Activated CD4-positive, alpha-beta T cell treated with anti-CD3 and anti-CD28 coated beads, Interleukin-2, amount 10 ng/mL, durations not matched to agents 24 days and 14 days (primary cell): ENCODE data around the gene BCAS1. TPM values are rescaled to one million over a fixed set of nuclear protein-coding genes. Genes with fewer than 3 reads are reported as not detected.
"Not testable (repeated sequence)": the region's sequence is repeated elsewhere in the genome, so short reads cannot be mapped to it uniquely, and the experiment has no call there.

Experiments used
- DNase-seq: peaks from one replicate; pipeline ENCODE4 v3.0.0; 2022
- H3K27ac Mint-ChIP-seq: one replicate; pipeline ENCODE4 v1.8.0; 2022; ENCODE audit warnings: mild to moderate bottlenecking, mixed read lengths
- H3K27me3 Mint-ChIP-seq: one replicate; pipeline ENCODE4 v1.8.0; 2022; ENCODE audit warnings: mixed read lengths
- H3K36me3 Mint-ChIP-seq: one replicate; pipeline ENCODE4 v1.8.0; 2022; ENCODE audit warnings: low read depth, mild to moderate bottlenecking, mixed read lengths
- H3K4me1 Mint-ChIP-seq: one replicate; pipeline ENCODE4 v1.8.0; 2021; ENCODE audit warnings: mixed read lengths
- H3K4me3 Mint-ChIP-seq: one replicate; pipeline ENCODE4 v1.8.0; 2022; ENCODE audit warnings: mild to moderate bottlenecking, moderate library complexity, mixed read lengths
- H3K9me3 Mint-ChIP-seq: one replicate; pipeline ENCODE4 v1.8.0; 2021; ENCODE audit warnings: mixed read lengths
- intact Hi-C: fragments of 100-400 bp; cut with micrococcal nuclease; formaldehyde crosslinking; loops from one replicate; pipeline ENCODE4 v1.15.1; 2023
- total RNA-seq: library from RNA; stranded (reverse); gene quantifications from 2 replicates; pipeline ENCODE4 v1.2.3, GENCODE V29; 2022

The BCAS1 gene
- total RNA-seq, 1 donor from 2014 or later = not detected

- peaks cover 34% of the 10 kb centered on the region for H3K4me1 Mint-ChIP-seq
- no peak overlapping the region for H3K4me3 Mint-ChIP-seq
- DNase-seq = peak; percentile 58
- no peaks in the 10 kb centered on the region for H3K27me3 Mint-ChIP-seq
- H3K9me3 Mint-ChIP-seq = no peaks in the 10 kb centered on the region
- H3K36me3 Mint-ChIP-seq = no peaks in the 10 kb centered on the region
- intact Hi-C loops = loop anchor here (1.0 to 10.0 kb wide), 2 partner anchors 361 to 796 kb away; no protein-coding TSS in a partner anchor
- H3K27ac Mint-ChIP-seq = no peak overlapping the region
Measured at GRCh38 chr20:53940907-53941545, 129.4 kb downstream of the BCAS1 start.

GRCh38 chr20:53940360-53940702 is 130.1 kb downstream of the BCAS1 start:
- no peaks in the 10 kb centered on the region for H3K36me3 Mint-ChIP-seq
- intact Hi-C loops = loop anchor here (1.0 to 10.0 kb wide), 2 partner anchors 360 to 796 kb away; no protein-coding TSS in a partner anchor
- H3K4me1 Mint-ChIP-seq = peaks cover 39% of the 10 kb centered on the region
- no peaks in the 10 kb centered on the region for H3K9me3 Mint-ChIP-seq
- H3K27ac Mint-ChIP-seq = no peak overlapping the region
- DNase-seq = no peak
- no peak overlapping the region for H3K4me3 Mint-ChIP-seq
- H3K27me3 Mint-ChIP-seq = no peaks in the 10 kb centered on the region

- no peaks in the 10 kb centered on the region for H3K36me3 Mint-ChIP-seq
- DNase-seq = peak; percentile 91
- H3K27ac Mint-ChIP-seq = peak overlapping the region; percentile 8
- no peak overlapping the region for H3K4me3 Mint-ChIP-seq
- H3K4me1 Mint-ChIP-seq = peaks cover 45% of the 10 kb centered on the region
- no peaks in the 10 kb centered on the region for H3K27me3 Mint-ChIP-seq
- H3K9me3 Mint-ChIP-seq = no peaks in the 10 kb centered on the region
- intact Hi-C loops = loop anchor here (1.0 to 10.0 kb wide), 5 partner anchors 187 to 1625 kb away; no protein-coding TSS in a partner anchor
Measured at GRCh38 chr20:53939572-53940359, 130.6 kb downstream of the BCAS1 start.

- Mint-ChIP-seq H3K27ac (no peak overlapping the region), H3K4me1 (peaks cover 50% of the 10 kb centered on the region), H3K4me3 (no peak overlapping the region), H3K27me3 (no peaks in the 10 kb centered on the region), H3K9me3 (no peaks in the 10 kb centered on the region), H3K36me3 (no peaks in the 10 kb centered on the region)
- intact Hi-C loops = loop anchor here (5.0 to 10.0 kb wide), 3 partner anchors 187 to 1624 kb away; no protein-coding TSS in a partner anchor
- DNase-seq = no peak
Measured at GRCh38 chr20:53939190-53939571, 131.2 kb downstream of the BCAS1 start.

GRCh38 chr20:53938739-53939138 is 131.7 kb downstream of the BCAS1 start:
- intact Hi-C loops = loop anchor here (5.0 to 10.0 kb wide), 3 partner anchors 186 to 1624 kb away; no protein-coding TSS in a partner anchor
- H3K4me1 Mint-ChIP-seq = peaks cover 50% of the 10 kb centered on the region
- H3K9me3 Mint-ChIP-seq = no peaks in the 10 kb centered on the region
- no peaks in the 10 kb centered on the region for H3K36me3 Mint-ChIP-seq
- H3K4me3 Mint-ChIP-seq = no peak overlapping the region
- no peak overlapping the region for H3K27ac Mint-ChIP-seq
- no peak for DNase-seq
- H3K27me3 Mint-ChIP-seq = no peaks in the 10 kb centered on the region

- H3K36me3 Mint-ChIP-seq = no peaks in the 10 kb centered on the region
- no peak for DNase-seq
- H3K9me3 Mint-ChIP-seq = no peaks in the 10 kb centered on the region
- no peak overlapping the region for H3K4me3 Mint-ChIP-seq
- H3K27ac Mint-ChIP-seq = no peak overlapping the region
- H3K4me1 Mint-ChIP-seq = peaks cover 49% of the 10 kb centered on the region
- intact Hi-C loops = loop anchor here (5.0 to 10.0 kb wide), 3 partner anchors 186 to 1623 kb away; no protein-coding TSS in a partner anchor
- no peaks in the 10 kb centered on the region for H3K27me3 Mint-ChIP-seq
Measured at GRCh38 chr20:53937929-53938367, 132.4 kb downstream of the BCAS1 start.

GRCh38 chr20:53937339-53937741 is 133.1 kb downstream of the BCAS1 start:
- DNase-seq = no peak
- Mint-ChIP-seq H3K4me3 (no peak overlapping the region), H3K27ac (no peak overlapping the region), H3K36me3 (no peaks in the 10 kb centered on the region), H3K27me3 (no peaks in the 10 kb centered on the region), H3K4me1 (peaks cover 49% of the 10 kb centered on the region), H3K9me3 (no peaks in the 10 kb centered on the region)
- intact Hi-C loops = loop anchor here (5.0 to 10.0 kb wide), 3 partner anchors 185 to 1623 kb away; no protein-coding TSS in a partner anchor

- Mint-ChIP-seq H3K4me3 (peak overlapping the region; percentile 76), H3K4me1 (peaks cover 42% of the 10 kb centered on the region), H3K36me3 (no peaks in the 10 kb centered on the region), H3K27me3 (no peaks in the 10 kb centered on the region), H3K9me3 (no peaks in the 10 kb centered on the region), H3K27ac (peak overlapping the region; percentile 93)
- no peak for DNase-seq
- intact Hi-C loops = loop anchor here (2.0 to 10.0 kb wide), 4 partner anchors 19 to 1621 kb away; no protein-coding TSS in a partner anchor
Measured at GRCh38 chr20:53935344-53936084, 134.9 kb downstream of the BCAS1 start.

- peak overlapping the region; percentile 93 for H3K27ac Mint-ChIP-seq
- H3K9me3 Mint-ChIP-seq = no peaks in the 10 kb centered on the region
- H3K4me3 Mint-ChIP-seq = peak overlapping the region; percentile 58
- DNase-seq = peak; percentile 71
- no peaks in the 10 kb centered on the region for H3K27me3 Mint-ChIP-seq
- intact Hi-C loops = loop anchor here (2.0 to 10.0 kb wide), 5 partner anchors 18 to 1742 kb away; partner anchors contain the start of gene ZFP64
- H3K4me1 Mint-ChIP-seq = peaks cover 42% of the 10 kb centered on the region
- no peaks in the 10 kb centered on the region for H3K36me3 Mint-ChIP-seq
Measured at GRCh38 chr20:53934421-53935343, 135.7 kb downstream of the BCAS1 start.

- intact Hi-C loops = loop anchor here (5.0 to 10.0 kb wide), 3 partner anchors 719 to 1741 kb away; partner anchors contain the start of gene ZFP64
- H3K27ac Mint-ChIP-seq = no peak overlapping the region
- H3K4me1 Mint-ChIP-seq = peaks cover 37% of the 10 kb centered on the region
- H3K9me3 Mint-ChIP-seq = no peaks in the 10 kb centered on the region
- no peaks in the 10 kb centered on the region for H3K27me3 Mint-ChIP-seq
- no peak for DNase-seq
- H3K4me3 Mint-ChIP-seq = no peak overlapping the region
- H3K36me3 Mint-ChIP-seq = no peaks in the 10 kb centered on the region
Measured at GRCh38 chr20:53933232-53933846, 137.1 kb downstream of the BCAS1 start.

- not testable (repeated sequence) for H3K27me3 Mint-ChIP-seq, DNase-seq, H3K4me3 Mint-ChIP-seq, H3K36me3 Mint-ChIP-seq, H3K27ac Mint-ChIP-seq, H3K9me3 Mint-ChIP-seq
- intact Hi-C loops = loop anchor here (5.0 to 10.0 kb wide), 3 partner anchors 718 to 1740 kb away; partner anchors contain the start of gene ZFP64
- H3K4me1 Mint-ChIP-seq = peaks cover 35% of the 10 kb centered on the region
Measured at GRCh38 chr20:53932655-53933192, 137.7 kb downstream of the BCAS1 start.

- Mint-ChIP-seq H3K36me3 (no peaks in the 10 kb centered on the region), H3K27ac (no peak overlapping the region), H3K4me3 (no peak overlapping the region), H3K4me1 (peaks cover 39% of the 10 kb centered on the region), H3K9me3 (no peaks in the 10 kb centered on the region), H3K27me3 (no peaks in the 10 kb centered on the region)
- intact Hi-C loops = loop anchor here (5.0 to 10.0 kb wide), 3 partner anchors 717 to 1739 kb away; partner anchors contain the start of gene ZFP64
- no peak for DNase-seq
Measured at GRCh38 chr20:53931597-53931996, 138.8 kb downstream of the BCAS1 start.
